K562 (cell line): ENCODE measurements around the gene VWA7. TPM values are rescaled to one million over a fixed set of nuclear protein-coding genes. Genes with fewer than 3 reads are reported as not detected.

ENCODE experiments used
- ELK1 ChIP-seq: sonication (generic); formaldehyde crosslinking; IDR thresholded peaks from 2 replicates; pipeline ENCODE4 v1.8.1; 2022; ENCODE audit warnings: missing genetic modification reagents
- GTF2E2 ChIP-seq: fragments of 200-800 bp; sonication (Bioruptor generic); IDR thresholded peaks from 2 replicates; pipeline ENCODE4 v1.6.1; 2016; ENCODE audit warnings: missing genetic modification characterization, missing compliant biosample characterization
- MCM2 ChIP-seq: fragments of 450-650 bp; IDR thresholded peaks from 2 replicates; pipeline ENCODE4 v1.6.1; 2017; ENCODE audit warnings: low read depth, mild to moderate bottlenecking
- NCOA1 ChIP-seq: fragments of 450-650 bp; IDR thresholded peaks from 2 replicates; pipeline ENCODE4 v1.6.1; 2016; ENCODE audit warnings: low read depth
- NR2C2 ChIP-seq, 2 experiments: fragments of 200-800 bp in 1 of 2; sonication (Bioruptor generic) in 1 of 2; sonication (generic) in 1 of 2; formaldehyde crosslinking in 1 of 2; IDR thresholded peaks; 2 replicates each; pipeline versions ENCODE4 v1.6.1 to v1.8.0; 2016 to 2022; ENCODE audit warnings: mild to moderate bottlenecking in 1 of 2, missing compliant biosample characterization in 1 of 2, missing genetic modification characterization in 1 of 2, missing genetic modification reagents in 1 of 2
- NR4A1 ChIP-seq, 2 experiments: fragments of 250-450 bp in 1 of 2; fragments of 450-650 bp in 1 of 2; sonication (Bioruptor Pico) in 1 of 2; IDR thresholded peaks; 2 replicates each; pipeline versions ENCODE4 v1.4.0 to v1.6.1; 2016 to 2020; ENCODE audit warnings: mild to moderate bottlenecking in 2 of 2, missing compliant biosample characterization in 1 of 2, missing genetic modification characterization in 1 of 2, moderate library complexity in 1 of 2
- PKNOX1 ChIP-seq: fragments of 450-650 bp; IDR thresholded peaks from 2 replicates; pipeline ENCODE4 v1.6.1; 2016
- ZC3H8 ChIP-seq: fragments of 450-650 bp; IDR thresholded peaks from 2 replicates; pipeline ENCODE4 v1.6.1; 2017
- ZNF232 ChIP-seq: sonication (generic); formaldehyde crosslinking; IDR thresholded peaks from 2 replicates; pipeline ENCODE4 v1.8.0; 2022; ENCODE audit warnings: mild to moderate bottlenecking, missing genetic modification reagents
- ZNF263 ChIP-seq: sonication (generic); formaldehyde crosslinking; IDR thresholded peaks from 2 replicates; pipeline ENCODE4 v1.8.0; 2022; ENCODE audit warnings: mild to moderate bottlenecking, missing genetic modification reagents, borderline replicate concordance
- ZNF280A ChIP-seq: fragments of 450-650 bp; IDR thresholded peaks from 2 replicates; pipeline ENCODE4 v1.6.1; 2018; ENCODE audit warnings: mild to moderate bottlenecking, low read depth; ENCODE audit not compliant: partially characterized antibody
- ZNF318 ChIP-seq, 2 experiments: fragments of 450-650 bp; IDR thresholded peaks; 2 replicates each; pipeline ENCODE4 v1.6.1; 2016; ENCODE audit warnings: mild to moderate bottlenecking in 2 of 2, borderline replicate concordance in 1 of 2, low read depth in 1 of 2, moderate library complexity in 1 of 2
- ZNF75A ChIP-seq: fragments of 450-650 bp; formaldehyde crosslinking; IDR thresholded peaks from 2 replicates; pipeline ENCODE4 v1.4.0; 2020; ENCODE audit warnings: mild to moderate bottlenecking
- polyA plus RNA-seq, 8 experiments: library from polyadenylated mRNA; depleted of rRNA in 4 of 8; stranded (reverse) in 5 of 8; unstranded in 3 of 8; fragments of >200 nt; fragmentation: Nextera tagmentation in 2 of 8; fragmentation: Illumina TruSeq in 1 of 8; extraction: Ambion mirVana in 2 of 8; extraction: Trizol in 1 of 8; gene quantifications; 2 replicates each; pipeline versions ENCODE4 v1.2.1 to v1.2.3, GENCODE V29; 2011 to 2014; ENCODE audit warnings: inconsistent platforms in 1 of 8, missing spikeins in 1 of 8
- total RNA-seq, 7 experiments: library from RNA; depleted of rRNA in 6 of 7; stranded (reverse); fragments of >200 nt in 6 of 7; fragmentation: Illumina TruSeq in 2 of 7; extraction: Trizol in 2 of 7; gene quantifications; 2 replicates each; pipeline versions ENCODE4 v1.2.1 to v1.2.3, GENCODE V29; 2011 to 2021; ENCODE audit warnings: low replicate concordance in 1 of 7

Gene VWA7
- total and polyA plus RNA-seq, 9 of the 15 experiments (the other 6 are each of a cell fraction or from before 2014, with no cell fraction given): 0.18 to 2.9 (median 0.95) TPM

GRCh38 chr6:31717499-31718222 lies 59.5 kb downstream of the VWA7 start (continued):
- TF ChIP-seq PKNOX1: peak; percentile 34; the same call in 1 of the 2 replicates
- TF ChIP-seq NCOA1: no peak
- no peak for TF ChIP-seq ZNF263 (CRISPR knock-in tag)
- no peak for TF ChIP-seq GTF2E2 (tag)
- no peak for TF ChIP-seq ZNF280A
- no peak for TF ChIP-seq ZNF75A (CRISPR knock-in tag)
- no peak for TF ChIP-seq NR4A1 (CRISPR knock-in tag; IDR thresholded peaks at IDR 0.05)
- TF ChIP-seq NR4A1 (tag; IDR thresholded peaks at IDR 0.05): no peak
- 0 out of 2 replicates have a peak, but pooled peaks have one; percentile 35 for TF ChIP-seq NR2C2 (CRISPR knock-in tag; IDR thresholded peaks at IDR 0.05)
- no peak for TF ChIP-seq NR2C2 (tag; IDR thresholded peaks at IDR 0.05)
- no peak for TF ChIP-seq ELK1
- TF ChIP-seq ZC3H8: no peak
- TF ChIP-seq ZNF232 (CRISPR knock-in tag): 0 out of 2 replicates have a peak, but pooled peaks have one; percentile 6
- TF ChIP-seq ZNF318 (IDR thresholded peaks at IDR 0.05; ENCODE audit: borderline replicate concordance in 1 of 2, low read depth in 1 of 2): no peak
- TF ChIP-seq MCM2: no peak
